Thyroid gland (tissue), 4 donors: ENCODE results near the gene CHRNA1. TPM values are rescaled to one million over a fixed set of nuclear protein-coding genes. Genes with fewer than 3 reads are reported as not detected.

Experiments
- DNase-seq, 2 donors: peaks; one replicate each; pipeline ENCODE4 v3.0.0-alpha.2; 2019
- H3K27ac ChIP-seq, 3 donors: fragments of 200-600 bp; sonication (generic); 1 replicate in 2 of 3; 2 replicates in 1 of 3; pipeline ENCODE4 v1.5.1; 2016 to 2019; ENCODE audit warnings: mild to moderate bottlenecking in 1 of 3, moderate library complexity in 1 of 3
- H3K27me3 ChIP-seq: fragments of 200-600 bp; sonication (generic); one replicate; pipeline ENCODE4 v1.5.1; 2019
- H3K36me3 ChIP-seq, 2 donors: fragments of 200-600 bp; sonication (generic); one replicate each; pipeline ENCODE4 v1.5.1; 2016 to 2019
- H3K4me1 ChIP-seq, 2 donors: fragments of 200-600 bp; sonication (generic); one replicate each; pipeline ENCODE4 v1.5.1; 2017 to 2019
- H3K4me3 ChIP-seq, 3 donors: fragments of 200-600 bp; sonication (generic); replicated peaks in 1 of 3; 1 replicate in 2 of 3; 2 replicates in 1 of 3; pipeline ENCODE4 v1.5.1; 2016; ENCODE audit warnings: mild to moderate bottlenecking in 1 of 3
- H3K9me3 ChIP-seq: fragments of 200-600 bp; sonication (generic); one replicate; pipeline ENCODE4 v1.5.1; 2017
- CTCF ChIP-seq, 6 experiments: fragments of 200-600 bp in 3 of 6; fragments of 450-650 bp in 3 of 6; sonication (generic) in 3 of 6; IDR thresholded peaks; one replicate each; pipeline ENCODE4 v1.5.1; 2016 to 2019; ENCODE audit warnings: antibody characterized with exemption in 6 of 6, mild to moderate bottlenecking in 2 of 6, inconsistent platforms in 1 of 6, moderate library complexity in 1 of 6
- POLR2A ChIP-seq, 2 donors: fragments of 450-650 bp; IDR thresholded peaks; one replicate each; pipeline ENCODE4 v1.6.1; 2017; ENCODE audit warnings: antibody characterized with exemption in 2 of 2, mild to moderate bottlenecking in 2 of 2, moderate library complexity in 1 of 2
- WGBS, 2 donors: methylation state at CpG; one replicate each; pipeline ENCODE4 v1.1.5; 2017; 5-methylcytosine and 5-hydroxymethylcytosine counted together
- intact Hi-C: fragments of 100-400 bp; cut with DNase I; formaldehyde crosslinking; loops from one replicate; pipeline ENCODE4 v1.15.1; 2023
- total RNA-seq, 4 donors: library from RNA; depleted of rRNA; stranded (reverse); fragments of >200 nt; gene quantifications; one replicate each; pipeline ENCODE4 v1.2.3, GENCODE V29; 2016

The CHRNA1 gene
- total RNA-seq, 4 donors from 2014 or later, result not detected

- 78 to 87% methylated on average over 9 of the region's 9 CpGs for WGBS, 2 donors
Observed at GRCh38 chr2:174768557-174768956, 4.3 kb upstream of the CHRNA1 start.

GRCh38 chr2:174766271-174766670, 2.0 kb upstream of the CHRNA1 start:
- Histone ChIP-seq H3K27me3 (no peaks in the 10 kb centered on the region), H3K4me1 (no peaks in the 10 kb centered on the region), H3K36me3 (no peaks in the 10 kb centered on the region), H3K27ac (no peak overlapping the region), H3K4me3 (no peak overlapping the region), H3K9me3 (no peaks in the 10 kb centered on the region)
- WGBS, 2 donors, result 66 to 83% methylated on average over 1 of the region's 1 CpG
- intact Hi-C loops, result no loop called here
- no peak for DNase-seq
- TF ChIP-seq POLR2A (IDR thresholded peaks at IDR 0.05), result no peak
- no peak for TF ChIP-seq CTCF (IDR thresholded peaks at IDR 0.05)

More at GRCh38 chr2:174768557-174768956, 4.3 kb upstream of the CHRNA1 start:
- DNase-seq, result no peak
- Histone ChIP-seq H3K4me3 (no peak overlapping the region), H3K27ac (no peak overlapping the region), H3K4me1 (peaks cover 0 to 8% of the 10 kb centered on the region in 2 donors), H3K36me3 (no peaks in the 10 kb centered on the region), H3K9me3 (no peaks in the 10 kb centered on the region), H3K27me3 (no peaks in the 10 kb centered on the region)
- intact Hi-C loops, result no loop called here
- TF ChIP-seq CTCF (IDR thresholded peaks at IDR 0.05) (no peak), POLR2A (IDR thresholded peaks at IDR 0.05) (no peak)

GRCh38 chr2:174765576-174765975, 1.3 kb upstream of the CHRNA1 start:
- 78 to 87% methylated on average over 4 of the region's 4 CpGs for WGBS, 2 donors
- Histone ChIP-seq H3K27ac (no peak overlapping the region), H3K4me1 (no peaks in the 10 kb centered on the region), H3K9me3 (no peaks in the 10 kb centered on the region), H3K36me3 (no peaks in the 10 kb centered on the region), H3K27me3 (no peaks in the 10 kb centered on the region), H3K4me3 (no peak overlapping the region)
- intact Hi-C loops, result no loop called here
- TF ChIP-seq POLR2A (IDR thresholded peaks at IDR 0.05) (no peak), CTCF (IDR thresholded peaks at IDR 0.05) (no peak)
- no peak for DNase-seq

GRCh38 chr2:174763780-174764179, 492 bp downstream of the CHRNA1 start:
- no peak for DNase-seq
- no peaks in the 10 kb centered on the region for H3K4me1 ChIP-seq
- H3K36me3 ChIP-seq, result no peaks in the 10 kb centered on the region
- H3K27me3 ChIP-seq, result no peaks in the 10 kb centered on the region
- WGBS, 2 donors, result 90 to 92% methylated on average over 4 of the region's 4 CpGs
- H3K9me3 ChIP-seq, result no peaks in the 10 kb centered on the region
- intact Hi-C loops, result no loop called here
- no peak overlapping the region for H3K4me3 ChIP-seq
- no peak overlapping the region for H3K27ac ChIP-seq
- no peak for TF ChIP-seq CTCF (IDR thresholded peaks at IDR 0.05)
- no peak for TF ChIP-seq POLR2A (IDR thresholded peaks at IDR 0.05)

GRCh38 chr2:174762464-174762863, 1.8 kb downstream of the CHRNA1 start:
- TF ChIP-seq POLR2A (IDR thresholded peaks at IDR 0.05) (no peak), CTCF (IDR thresholded peaks at IDR 0.05) (no peak)
- Histone ChIP-seq H3K9me3 (no peaks in the 10 kb centered on the region), H3K27ac (no peak overlapping the region), H3K4me1 (no peaks in the 10 kb centered on the region), H3K4me3 (no peak overlapping the region), H3K27me3 (no peaks in the 10 kb centered on the region), H3K36me3 (no peaks in the 10 kb centered on the region)
- intact Hi-C loops, result no loop called here
- DNase-seq, result no peak
- 73 to 74% methylated on average over 5 of the region's 5 CpGs for WGBS, 2 donors
